H9 (cell line): Measurements from ENCODE around the gene GPHN. TPM values are rescaled to one million over a fixed set of nuclear protein-coding genes. Genes with fewer than 3 reads are reported as not detected.

Experiments
- DNase-seq: peaks from one replicate; pipeline ENCODE4 v3.0.0-alpha.2; 2017
- H2AFZ ChIP-seq: one replicate; pipeline ENCODE4 v1.6.1; 2013; ENCODE audit warnings: mild to moderate bottlenecking, low read length, control low read depth, moderate library complexity
- H2AK5ac ChIP-seq: 2 replicates; pipeline ENCODE4 v1.6.1; 2013; ENCODE audit warnings: low read length, control low read depth, mixed read lengths; ENCODE audit not compliant: insufficient read length
- H2BK120ac ChIP-seq: one replicate; pipeline ENCODE4 v1.6.1; 2013; ENCODE audit warnings: low read depth, mild to moderate bottlenecking, low read length, control low read depth, inconsistent platforms; ENCODE audit not compliant: poor library complexity, severe bottlenecking
- H2BK12ac ChIP-seq: 2 replicates; pipeline ENCODE4 v1.6.1; 2013; ENCODE audit warnings: low read length, control low read depth, mixed read lengths, low read depth; ENCODE audit not compliant: insufficient read length
- H2BK15ac ChIP-seq: 2 replicates; pipeline ENCODE4 v1.6.1; 2013; ENCODE audit warnings: low read depth, low read length, control low read depth
- H2BK20ac ChIP-seq: one replicate; pipeline ENCODE4 v1.6.1; 2013; ENCODE audit warnings: low read depth, mild to moderate bottlenecking, low read length, control low read depth, inconsistent platforms; ENCODE audit not compliant: poor library complexity, severe bottlenecking
- H2BK5ac ChIP-seq: 2 replicates; pipeline ENCODE4 v1.6.1; 2013; ENCODE audit warnings: low read length, control low read depth, mixed read lengths; ENCODE audit not compliant: insufficient read length
- H3K14ac ChIP-seq: 2 replicates; pipeline ENCODE4 v1.6.1; 2013; ENCODE audit warnings: low read length, control low read depth; ENCODE audit not compliant: insufficient read depth
- H3K18ac ChIP-seq: 2 replicates; pipeline ENCODE4 v1.6.1; 2013; ENCODE audit warnings: low read depth, mild to moderate bottlenecking, mixed read lengths, low read length, control low read depth; ENCODE audit not compliant: insufficient read length
- H3K23ac ChIP-seq: 2 replicates; pipeline ENCODE4 v1.6.1; 2013; ENCODE audit warnings: low read length, control low read depth, mixed read lengths, low read depth; ENCODE audit not compliant: insufficient read length
- H3K23me2 ChIP-seq: 2 replicates; pipeline ENCODE4 v1.6.1; 2013; ENCODE audit warnings: low read depth, mild to moderate bottlenecking, mixed read lengths, low read length, control low read depth; ENCODE audit not compliant: insufficient read length, poor library complexity, severe bottlenecking
- H3K27ac ChIP-seq: 2 replicates; pipeline ENCODE4 v1.5.1; 2013; ENCODE audit warnings: low read length, control low read depth, mixed read lengths, low read depth; ENCODE audit not compliant: insufficient read length
- H3K27me3 ChIP-seq: 2 replicates; pipeline ENCODE4 v1.6.1; 2013; ENCODE audit warnings: low read length, control low read depth, inconsistent platforms; ENCODE audit not compliant: insufficient read depth
- H3K4ac ChIP-seq: 2 replicates; pipeline ENCODE4 v1.6.1; 2013; ENCODE audit warnings: low read depth, mild to moderate bottlenecking, control low read depth, inconsistent platforms, low read length, moderate library complexity
- H3K4me1 ChIP-seq: 2 replicates; pipeline ENCODE4 v1.6.1; 2013; ENCODE audit warnings: low read length, control low read depth, inconsistent platforms; ENCODE audit not compliant: insufficient read depth
- H3K4me2 ChIP-seq: 2 replicates; pipeline ENCODE4 v1.6.1; 2013; ENCODE audit warnings: low read length, control low read depth, mixed read lengths; ENCODE audit not compliant: insufficient read length, insufficient read depth
- H3K56ac ChIP-seq: 2 replicates; pipeline ENCODE4 v1.6.1; 2013; ENCODE audit warnings: low read depth, mild to moderate bottlenecking, mixed read lengths, low read length, control low read depth; ENCODE audit not compliant: insufficient read length
- H3K79me1 ChIP-seq: 2 replicates; pipeline ENCODE4 v1.6.1; 2013; ENCODE audit warnings: low read depth, mild to moderate bottlenecking, moderate library complexity, low read length, control low read depth, inconsistent platforms; ENCODE audit not compliant: insufficient read depth, poor library complexity, severe bottlenecking
- H3K79me2 ChIP-seq: 2 replicates; pipeline ENCODE4 v1.6.1; 2013; ENCODE audit warnings: low read length, control low read depth, inconsistent platforms; ENCODE audit not compliant: insufficient read depth
- H3K9ac ChIP-seq: 2 replicates; pipeline ENCODE4 v1.6.1; 2013; ENCODE audit warnings: low read length, control low read depth, mixed read lengths; ENCODE audit not compliant: insufficient read length; ENCODE audit errors: extremely low read depth
- H3K9me3 ChIP-seq: one replicate; pipeline ENCODE4 v1.6.1; 2013; ENCODE audit warnings: low read depth, low read length, inconsistent platforms; ENCODE audit not compliant: control insufficient read depth
- H3T11ph ChIP-seq: one replicate; pipeline ENCODE4 v1.6.1; 2013; ENCODE audit warnings: mild to moderate bottlenecking, low read length, control low read depth, inconsistent platforms
- H4K20me1 ChIP-seq: one replicate; pipeline ENCODE4 v1.6.1; 2013; ENCODE audit not compliant: control insufficient read depth, insufficient read length, insufficient read depth
- H4K5ac ChIP-seq: 2 replicates; pipeline ENCODE4 v1.6.1; 2013; ENCODE audit warnings: low read depth, mild to moderate bottlenecking, mixed read lengths, low read length, control low read depth; ENCODE audit not compliant: insufficient read length
- H4K8ac ChIP-seq: replicated peaks from 2 replicates; pipeline ENCODE4 v1.6.1; 2013; ENCODE audit warnings: low read length, control low read depth, mixed read lengths, low read depth; ENCODE audit not compliant: insufficient read length
- H4K91ac ChIP-seq: 2 replicates; pipeline ENCODE4 v1.6.1; 2013; ENCODE audit warnings: low read depth, mild to moderate bottlenecking, moderate library complexity, mixed read lengths, low read length, control low read depth; ENCODE audit not compliant: insufficient read length
- H3K27ac Mint-ChIP-seq, 3 experiments: 2 replicates in 2 of 3; 3 replicates in 1 of 3; pipeline ENCODE4 v1.8.0; 2020 to 2021; ENCODE audit warnings: mixed read lengths in 3 of 3, mild to moderate bottlenecking in 1 of 3, moderate library complexity in 1 of 3
- H3K27me3 Mint-ChIP-seq: 2 replicates; pipeline ENCODE4 v1.8.0; 2021; ENCODE audit warnings: low read depth, mild to moderate bottlenecking, moderate library complexity, mixed read lengths
- H3K36me3 Mint-ChIP-seq, 3 experiments: 2 replicates in 2 of 3; 3 replicates in 1 of 3; pipeline ENCODE4 v1.8.0; 2020 to 2021; ENCODE audit warnings: low read depth in 3 of 3, mixed read lengths in 3 of 3; ENCODE audit not compliant: insufficient read depth in 1 of 3
- H3K4me1 Mint-ChIP-seq, 2 experiments: 2 replicates each; pipeline ENCODE4 v1.8.0; 2020; ENCODE audit warnings: mixed read lengths in 2 of 2
- H3K4me3 Mint-ChIP-seq, 2 experiments: 2 replicates in 1 of 2; 3 replicates in 1 of 2; pipeline ENCODE4 v1.8.0; 2020 to 2021; ENCODE audit warnings: mild to moderate bottlenecking in 2 of 2, mixed read lengths in 2 of 2, moderate library complexity in 1 of 2
- H3K9me3 Mint-ChIP-seq, 2 experiments: 2 replicates in 1 of 2; 3 replicates in 1 of 2; pipeline ENCODE4 v1.8.0; 2020; ENCODE audit warnings: mild to moderate bottlenecking in 2 of 2, mixed read lengths in 2 of 2, moderate library complexity in 1 of 2
- CTCF ChIP-seq: fragments of 200-600 bp; sonication (generic); conservative IDR thresholded peaks from 3 replicates; pipeline ENCODE4 v1.8.0; 2021; ENCODE audit warnings: antibody characterized with exemption, mild to moderate bottlenecking
- WGBS: extraction: QIAGEN DNeasy Blood & Tissue Kit; methylation state at CpG from one replicate; pipeline ENCODE4 v1.1.7; 2013; ENCODE audit warnings: missing lambda C conversion rate, low lambda C conversion rate, mixed read lengths; ENCODE audit not compliant: insufficient read length; ENCODE audit errors: extremely low coverage; 5-methylcytosine and 5-hydroxymethylcytosine counted together
- total RNA-seq: library from RNA; stranded (reverse); gene quantifications from 2 replicates; pipeline ENCODE4 v1.2.1, GENCODE V29; 2021

GPHN gene
- total RNA-seq, 1 experiment from 2014 or later: 16.1 TPM

GRCh38 chr14:66772146-66772545, 264.2 kb downstream of the GPHN start:
- Histone ChIP-seq H4K5ac (no peak overlapping the region), H2BK120ac (no peak overlapping the region), H3T11ph (no peak overlapping the region), H2BK12ac (no peak overlapping the region), H3K27ac (no peak overlapping the region), H4K20me1 (no peaks in the 10 kb centered on the region), H3K4me2 (no peak overlapping the region), H3K4ac (no peak overlapping the region), H2AFZ (no peak overlapping the region), H2BK15ac (no peak overlapping the region), H4K91ac (no peak overlapping the region), H3K14ac (no peak overlapping the region), H2BK20ac (no peak overlapping the region), H3K18ac (no peak overlapping the region), H3K79me2 (no peaks in the 10 kb centered on the region), H3K4me1 (no peaks in the 10 kb centered on the region), H3K23me2 (no peaks in the 10 kb centered on the region), H3K56ac (no peak overlapping the region), H3K9ac (no peak overlapping the region), H3K27me3 (no peaks in the 10 kb centered on the region), H2BK5ac (no peak overlapping the region), H3K79me1 (no peaks in the 10 kb centered on the region), H3K9me3 (no peaks in the 10 kb centered on the region), H4K8ac (no peak overlapping the region), H3K23ac (no peak overlapping the region), H2AK5ac (no peak overlapping the region)
- Mint-ChIP-seq H3K36me3 (no peaks in the 10 kb centered on the region), H3K27ac (no peak overlapping the region), H3K27me3 (no peaks in the 10 kb centered on the region), H3K4me3 (no peak overlapping the region), H3K9me3 (no peaks in the 10 kb centered on the region), H3K4me1 (no peaks in the 10 kb centered on the region)
- TF ChIP-seq CTCF: no peak
- no peak for DNase-seq
- no CpG with 5 or more reads among the region's 2 CpGs for WGBS
